NCI-H2029 (cell line): Measurements from ENCODE around the gene WDR77.
A peak's percentile ranks its signal among the peaks of the same experiment; 100 is the strongest.

Source experiments
- DNase-seq: peaks from one replicate; lab custom pipeline; 2025; lab: John Stamatoyannopoulos, UW

Gene WDR77

GRCh38 chr1:111469539-111469938, 20.5 kb upstream of the WDR77 start:
- no peak for DNase-seq

- no peak for DNase-seq
Measured at GRCh38 chr1:111468717-111469100, 19.7 kb upstream of the WDR77 start.

GRCh38 chr1:111467865-111468716, 19.0 kb upstream of the WDR77 start:
- DNase-seq: no peak

GRCh38 chr1:111466480-111466879, 17.4 kb upstream of the WDR77 start:
- DNase-seq: no peak

- DNase-seq: no peak
Measured at GRCh38 chr1:111465754-111466153, 16.7 kb upstream of the WDR77 start.

- DNase-seq: no peak
Measured at GRCh38 chr1:111463029-111463683, 14.1 kb upstream of the WDR77 start.

GRCh38 chr1:111462370-111463028, 13.4 kb upstream of the WDR77 start:
- DNase-seq: no peak

GRCh38 chr1:111461765-111462164, 12.7 kb upstream of the WDR77 start:
- no peak for DNase-seq

GRCh38 chr1:111455642-111456031, 6.6 kb upstream of the WDR77 start:
- DNase-seq: no peak

GRCh38 chr1:111454859-111455641, 6.0 kb upstream of the WDR77 start:
- no peak for DNase-seq

GRCh38 chr1:111453706-111454105, 4.7 kb upstream of the WDR77 start:
- DNase-seq: no peak

- no peak for DNase-seq
Measured at GRCh38 chr1:111452581-111452980, 3.5 kb upstream of the WDR77 start.

- DNase-seq: no peak
Measured at GRCh38 chr1:111450185-111450584, 1.1 kb upstream of the WDR77 start.

- DNase-seq: no peak
Measured at GRCh38 chr1:111449703-111450017, 604 bp upstream of the WDR77 start.

- DNase-seq: no peak
Measured at GRCh38 chr1:111448482-111448917, 556 bp downstream of the WDR77 start.

GRCh38 chr1:111446967-111447892, 1.8 kb downstream of the WDR77 start:
- no peak for DNase-seq

GRCh38 chr1:111446546-111446945, 2.5 kb downstream of the WDR77 start:
- no peak for DNase-seq

- no peak for DNase-seq
Measured at GRCh38 chr1:111444031-111444430, 5.0 kb downstream of the WDR77 start.

GRCh38 chr1:111442457-111442856, 6.6 kb downstream of the WDR77 start:
- no peak for DNase-seq

GRCh38 chr1:111441573-111442192, 7.4 kb downstream of the WDR77 start:
- peak; percentile 9 for DNase-seq
